HG02588 (cell line): ENCODE measurements around the gene GNE.

Experiments
- ATAC-seq: cut with Tn5 transposase; IDR thresholded peaks from one replicate; pipeline ENCODE4 v1.9.1; 2021; ENCODE audit warnings: mild to moderate bottlenecking, moderate library complexity; ENCODE audit not compliant: unreplicated experiment

GNE gene

GRCh38 chr9:36173861-36174260 lies 84.4 kb downstream of the GNE start:
- ATAC-seq: no peak

GRCh38 chr9:36170531-36170930 lies 87.7 kb downstream of the GNE start:
- ATAC-seq: no peak

- ATAC-seq: no peak
Observed at GRCh38 chr9:36169708-36170107, 88.5 kb downstream of the GNE start.

GRCh38 chr9:36169166-36169565 lies 89.1 kb downstream of the GNE start, which contains the start of gene CCIN:
Gene CCIN, plus strand, starts transcription at chr9:36169388. Its CDS starts 115 bp downstream, at chr9:36169503.
- no peak for ATAC-seq

- ATAC-seq: peak; percentile 83
Observed at GRCh38 chr9:36166168-36166927, 91.9 kb downstream of the GNE start.

GRCh38 chr9:36165826-36166167 lies 92.5 kb downstream of the GNE start:
- no peak for ATAC-seq

- no peak for ATAC-seq
Observed at GRCh38 chr9:36164989-36165388, 93.3 kb downstream of the GNE start.
